ENCODE data around the gene DDX19B.

DNA sequence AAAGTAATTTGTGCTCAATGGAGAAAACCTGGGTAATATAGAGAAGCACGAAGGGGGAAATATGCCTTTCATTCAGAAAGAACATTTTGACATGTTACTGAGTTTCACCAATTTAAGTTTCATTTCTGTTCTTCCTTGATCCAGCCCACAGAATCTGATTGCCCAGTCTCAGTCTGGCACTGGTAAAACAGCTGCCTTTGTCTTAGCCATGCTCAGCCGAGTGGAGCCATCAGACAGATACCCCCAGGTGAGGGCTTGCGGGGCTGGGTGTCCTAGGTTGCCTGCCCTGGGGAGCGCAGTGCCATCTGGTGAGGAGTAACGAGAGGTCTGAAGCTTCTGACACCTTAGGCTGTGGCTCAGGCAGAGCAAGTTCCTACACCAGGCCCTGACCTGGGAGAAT is 65.4 kb downstream of the DDX19B start:
- TF ChIP-seq GATA2 (IDR thresholded peaks at IDR 0.05; ENCODE audit: low read depth, low read length) (no peak), GATA3 (IDR thresholded peaks at IDR 0.05; ENCODE audit: low read depth, low read length) (no peak)
